Mammary epithelial cell (primary cell): ENCODE data around the gene C16orf87.

Source experiments
- EZH2 ChIP-seq: IDR thresholded peaks from 2 replicates; pipeline ENCODE4 v1.6.1; 2012; ENCODE audit warnings: low read length, inconsistent platforms, borderline replicate concordance
- TF ChIP-seq, protein P1 (sequence below), 2 donors: IDR thresholded peaks in 1 of 2; conservative IDR thresholded peaks in 1 of 2; 2 replicates each; pipeline ENCODE4 v1.5.1; 2011 to 2012; ENCODE audit warnings: inconsistent platforms in 2 of 2, low read length in 2 of 2, mild to moderate bottlenecking in 2 of 2, control low read depth in 1 of 2, low read depth in 1 of 2; ENCODE audit not compliant: insufficient read depth in 1 of 2; ENCODE audit errors: extremely low read depth in 1 of 2

DNA sequence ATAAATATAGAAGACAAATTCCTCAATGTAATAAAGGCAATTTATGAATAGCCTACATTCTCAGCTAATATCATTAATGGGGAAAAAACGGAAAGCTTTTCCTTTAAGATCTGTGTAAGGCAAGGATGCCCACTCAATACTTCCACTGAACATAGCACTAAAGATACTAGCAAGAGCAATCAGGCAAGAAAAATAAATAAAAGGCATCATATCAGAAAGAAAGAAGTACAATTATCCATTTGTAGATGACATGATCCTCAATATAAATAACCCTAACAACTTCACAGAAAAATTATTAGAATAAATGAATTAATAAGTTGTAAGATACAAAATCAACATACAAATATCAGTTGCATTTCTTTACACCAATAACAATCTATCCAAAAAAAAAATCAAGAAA, 37.1 kb downstream of the C16orf87 start:
- TF ChIP-seq EZH2, result no peak
- TF ChIP-seq, protein P1, sequence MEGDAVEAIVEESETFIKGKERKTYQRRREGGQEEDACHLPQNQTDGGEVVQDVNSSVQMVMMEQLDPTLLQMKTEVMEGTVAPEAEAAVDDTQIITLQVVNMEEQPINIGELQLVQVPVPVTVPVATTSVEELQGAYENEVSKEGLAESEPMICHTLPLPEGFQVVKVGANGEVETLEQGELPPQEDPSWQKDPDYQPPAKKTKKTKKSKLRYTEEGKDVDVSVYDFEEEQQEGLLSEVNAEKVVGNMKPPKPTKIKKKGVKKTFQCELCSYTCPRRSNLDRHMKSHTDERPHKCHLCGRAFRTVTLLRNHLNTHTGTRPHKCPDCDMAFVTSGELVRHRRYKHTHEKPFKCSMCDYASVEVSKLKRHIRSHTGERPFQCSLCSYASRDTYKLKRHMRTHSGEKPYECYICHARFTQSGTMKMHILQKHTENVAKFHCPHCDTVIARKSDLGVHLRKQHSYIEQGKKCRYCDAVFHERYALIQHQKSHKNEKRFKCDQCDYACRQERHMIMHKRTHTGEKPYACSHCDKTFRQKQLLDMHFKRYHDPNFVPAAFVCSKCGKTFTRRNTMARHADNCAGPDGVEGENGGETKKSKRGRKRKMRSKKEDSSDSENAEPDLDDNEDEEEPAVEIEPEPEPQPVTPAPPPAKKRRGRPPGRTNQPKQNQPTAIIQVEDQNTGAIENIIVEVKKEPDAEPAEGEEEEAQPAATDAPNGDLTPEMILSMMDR (conservative IDR thresholded peaks at IDR 0.05 in 1 of 2, IDR thresholded peaks at IDR 0.05 in 1 of 2; ENCODE audit: extremely low read depth in 1 of 2, insufficient read depth in 1 of 2, low read depth in 1 of 2, low read length in 2 of 2), result no peak
